ENCODE results near the gene TCF7L2. TPM values are rescaled to one million over a fixed set of nuclear protein-coding genes. Genes with fewer than 3 reads are reported as not detected.

The TCF7L2 gene
- polyA plus RNA-seq, 1 experiment: 6.3 TPM

DNA sequence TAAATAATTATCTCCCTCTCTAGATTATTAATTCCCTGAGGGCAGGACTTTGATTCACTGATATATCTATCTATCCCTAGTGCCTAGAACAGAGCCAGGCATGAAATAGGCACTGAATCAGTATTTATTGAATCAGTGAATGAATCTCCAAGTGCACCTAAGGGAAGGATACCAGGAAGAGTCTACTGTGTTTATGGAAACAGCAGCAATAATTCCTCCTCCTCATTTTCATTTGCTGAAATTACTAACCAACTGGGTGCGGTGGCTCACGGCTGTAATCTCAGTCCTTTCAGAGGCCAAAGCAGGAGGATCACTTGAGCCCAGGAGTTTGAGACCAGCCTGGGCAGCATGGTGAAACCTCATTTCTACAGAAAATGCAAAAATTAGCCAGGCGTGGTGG, 161.2 kb downstream of the TCF7L2 start:
- ChIA-PET POLR2A (no interaction called here), CTCF (interaction anchor here (0.7 to 1.4 kb wide), 5 partner anchors 15 to 635 kb away, joined by 3 to 5 read pairs (median 4); no protein-coding TSS in a partner anchor)
- Histone ChIP-seq H3K27ac (ENCODE audit: low read depth, low read length) (no peak overlapping the region), H3K9me3 (ENCODE audit: control insufficient read depth, insufficient read depth, low read length) (no peaks in the 10 kb centered on the region), H3K27me3 (ENCODE audit: control insufficient read depth, insufficient read depth, low read length) (no peaks in the 10 kb centered on the region), H3K4me3 (ENCODE audit: low read depth, low read length) (no peak overlapping the region)
- DNase-seq (ENCODE audit: low read depth, low spot score): no peak
- TF ChIP-seq, protein P1, sequence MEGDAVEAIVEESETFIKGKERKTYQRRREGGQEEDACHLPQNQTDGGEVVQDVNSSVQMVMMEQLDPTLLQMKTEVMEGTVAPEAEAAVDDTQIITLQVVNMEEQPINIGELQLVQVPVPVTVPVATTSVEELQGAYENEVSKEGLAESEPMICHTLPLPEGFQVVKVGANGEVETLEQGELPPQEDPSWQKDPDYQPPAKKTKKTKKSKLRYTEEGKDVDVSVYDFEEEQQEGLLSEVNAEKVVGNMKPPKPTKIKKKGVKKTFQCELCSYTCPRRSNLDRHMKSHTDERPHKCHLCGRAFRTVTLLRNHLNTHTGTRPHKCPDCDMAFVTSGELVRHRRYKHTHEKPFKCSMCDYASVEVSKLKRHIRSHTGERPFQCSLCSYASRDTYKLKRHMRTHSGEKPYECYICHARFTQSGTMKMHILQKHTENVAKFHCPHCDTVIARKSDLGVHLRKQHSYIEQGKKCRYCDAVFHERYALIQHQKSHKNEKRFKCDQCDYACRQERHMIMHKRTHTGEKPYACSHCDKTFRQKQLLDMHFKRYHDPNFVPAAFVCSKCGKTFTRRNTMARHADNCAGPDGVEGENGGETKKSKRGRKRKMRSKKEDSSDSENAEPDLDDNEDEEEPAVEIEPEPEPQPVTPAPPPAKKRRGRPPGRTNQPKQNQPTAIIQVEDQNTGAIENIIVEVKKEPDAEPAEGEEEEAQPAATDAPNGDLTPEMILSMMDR (IDR thresholded peaks at IDR 0.05; ENCODE audit: low read depth, low read length): no peak

DNA sequence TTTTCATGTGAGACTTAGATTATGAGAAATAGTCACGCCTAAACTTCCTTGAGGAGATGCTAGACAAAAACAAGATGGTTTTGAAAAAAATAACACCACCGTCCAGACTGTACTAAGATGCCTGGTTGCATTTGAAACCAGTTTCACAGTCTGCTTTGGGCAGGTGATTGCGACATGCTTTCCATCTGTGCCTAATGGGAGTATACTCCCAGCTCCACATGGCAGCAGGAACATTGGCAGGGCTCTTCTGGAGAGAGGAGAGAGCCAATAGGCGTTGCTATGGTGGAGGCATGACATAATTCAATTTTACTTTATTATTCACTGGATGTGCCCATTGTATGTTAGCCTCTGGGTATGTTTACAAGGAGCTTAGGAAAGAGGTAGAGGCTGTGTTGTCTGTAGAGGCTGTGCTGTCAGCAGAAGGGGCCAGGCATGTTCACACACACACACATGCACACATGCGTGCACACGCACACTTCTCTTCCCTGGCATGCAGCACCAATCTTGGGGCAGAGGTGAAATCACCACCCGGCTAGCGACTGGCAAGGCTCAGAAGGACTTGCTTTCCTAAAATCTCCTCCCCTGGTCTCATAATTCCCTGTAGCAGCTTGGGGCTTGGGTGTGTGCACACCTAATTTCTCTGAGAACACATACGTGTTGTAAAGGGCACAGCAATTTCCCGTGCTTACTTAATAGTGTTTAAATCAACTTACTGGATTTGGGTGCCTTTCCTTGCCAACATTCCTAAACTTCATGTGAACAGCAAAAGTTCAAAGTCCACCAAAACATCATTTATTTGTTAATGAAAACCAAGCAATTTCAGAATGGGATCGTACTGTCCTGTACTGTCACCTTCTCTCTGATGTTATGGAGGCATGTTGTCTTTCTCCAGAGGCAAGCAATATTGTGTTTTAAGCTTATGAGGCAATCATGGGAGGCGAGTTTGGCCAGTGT, 162.1 kb downstream of the TCF7L2 start:
- Histone ChIP-seq H3K27ac (ENCODE audit: low read depth, low read length) (no peak overlapping the region), H3K4me3 (ENCODE audit: low read depth, low read length) (no peak overlapping the region), H3K9me3 (ENCODE audit: control insufficient read depth, insufficient read depth, low read length) (no peaks in the 10 kb centered on the region), H3K27me3 (ENCODE audit: control insufficient read depth, insufficient read depth, low read length) (no peaks in the 10 kb centered on the region)
- DNase-seq (ENCODE audit: low read depth, low spot score): no peak
- POLR2A ChIA-PET: interaction anchor here (0.6 to 1.1 kb wide), 2 partner anchors 15 to 53 kb away, joined by 3 read pairs; no protein-coding TSS in a partner anchor
- CTCF ChIA-PET: interaction anchor here (0.7 to 1.4 kb wide), 2 partner anchors 14 to 15 kb away, joined by 3 to 5 read pairs; no protein-coding TSS in a partner anchor
- TF ChIP-seq, protein P1 (IDR thresholded peaks at IDR 0.05; ENCODE audit: low read depth, low read length): no peak

DNA sequence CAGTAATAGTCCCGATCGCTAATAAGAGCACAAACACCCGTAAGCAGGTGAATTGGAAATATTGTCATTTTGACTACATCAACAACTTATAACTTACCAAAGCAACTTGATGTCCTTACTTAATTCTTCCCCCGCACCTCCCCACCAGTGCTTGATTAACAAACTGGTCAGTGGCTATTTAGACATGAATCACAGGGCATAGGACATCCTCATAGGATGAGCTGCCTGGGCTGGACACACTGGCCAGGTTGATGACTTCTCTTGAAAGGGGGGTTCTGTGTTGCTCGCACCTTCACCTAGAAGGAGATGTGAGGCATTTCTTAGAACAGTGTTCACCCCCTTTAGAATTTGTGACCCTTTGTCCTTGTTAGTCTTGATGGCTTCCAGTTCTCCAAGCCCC, 163.2 kb downstream of the TCF7L2 start:
- no peaks in the 10 kb centered on the region for H3K27me3 ChIP-seq (ENCODE audit: control insufficient read depth, insufficient read depth, low read length)
- no peaks in the 10 kb centered on the region; the same call in 1 of the 2 replicates for H3K9me3 ChIP-seq (ENCODE audit: control insufficient read depth, insufficient read depth, low read length)
- ChIA-PET CTCF (no interaction called here), POLR2A (no interaction called here)
- TF ChIP-seq, protein P1 (IDR thresholded peaks at IDR 0.05; ENCODE audit: low read depth, low read length): no peak
- no peak for DNase-seq (ENCODE audit: low read depth, low spot score)
- H3K27ac ChIP-seq (ENCODE audit: low read depth, low read length): no peak overlapping the region
- no peak overlapping the region for H3K4me3 ChIP-seq (ENCODE audit: low read depth, low read length)

DNA sequence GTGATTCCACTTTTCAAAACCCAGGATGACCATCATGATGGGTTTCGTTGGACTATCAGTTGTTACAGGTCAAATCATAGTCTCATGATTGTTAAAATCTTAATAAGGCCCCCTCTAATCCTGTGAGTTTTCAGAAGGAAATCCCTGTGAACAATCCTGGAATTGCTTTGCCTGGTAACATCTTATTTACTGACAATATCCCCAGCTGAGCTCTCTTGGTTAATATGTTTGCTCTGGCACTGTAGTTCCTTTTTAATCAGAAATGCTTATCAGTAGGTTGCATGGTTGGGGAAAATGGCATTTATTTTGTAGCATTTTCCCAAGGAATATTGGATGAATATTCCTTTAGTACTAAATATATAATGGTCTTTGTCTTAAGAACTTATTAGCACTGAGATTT, 163.9 kb downstream of the TCF7L2 start:
- CTCF ChIA-PET: no interaction called here
- H3K27ac ChIP-seq (ENCODE audit: low read depth, low read length): no peak overlapping the region
- H3K9me3 ChIP-seq (ENCODE audit: control insufficient read depth, insufficient read depth, low read length): no peaks in the 10 kb centered on the region; the same call in 1 of the 2 replicates
- no peak for DNase-seq (ENCODE audit: low read depth, low spot score)
- POLR2A ChIA-PET: no interaction called here
- no peak overlapping the region for H3K4me3 ChIP-seq (ENCODE audit: low read depth, low read length)
- H3K27me3 ChIP-seq (ENCODE audit: control insufficient read depth, insufficient read depth, low read length): no peaks in the 10 kb centered on the region
- TF ChIP-seq, protein P1 (IDR thresholded peaks at IDR 0.05; ENCODE audit: low read depth, low read length): no peak

DNA sequence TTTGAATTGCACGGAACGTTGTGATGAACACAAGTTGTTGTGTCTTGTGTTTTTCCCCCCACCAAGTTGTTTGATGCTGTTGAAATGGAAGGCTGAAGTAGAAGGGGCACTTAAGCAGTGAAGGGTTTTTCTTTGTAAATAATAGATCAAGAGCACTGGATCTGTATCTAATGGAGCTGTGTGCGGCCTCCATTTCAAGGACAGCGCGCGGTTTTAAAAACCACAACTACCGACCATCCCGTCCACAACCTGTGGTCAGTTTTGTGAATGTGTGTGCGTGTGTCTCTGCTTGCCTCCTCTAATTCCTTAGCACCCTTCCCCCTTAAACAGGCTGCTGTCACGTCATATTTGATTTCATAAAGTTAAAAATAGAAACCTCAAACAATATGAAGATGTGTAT, 165.5 kb downstream of the TCF7L2 start:
- TF ChIP-seq, protein P1 (IDR thresholded peaks at IDR 0.05; ENCODE audit: low read depth, low read length): no peak
- no peak overlapping the region for H3K4me3 ChIP-seq (ENCODE audit: low read depth, low read length)
- DNase-seq (ENCODE audit: low read depth, low spot score): no peak
- H3K9me3 ChIP-seq (ENCODE audit: control insufficient read depth, insufficient read depth, low read length): no peaks in the 10 kb centered on the region; the same call in 1 of the 2 replicates
- CTCF ChIA-PET: interaction anchor here (1.5 kb wide), 1 partner anchor 11 kb away, joined by 3 read pairs; no protein-coding TSS in a partner anchor
- POLR2A ChIA-PET: interaction anchor here (0.5 kb wide), 1 partner anchor 206 kb away, joined by 4 read pairs; no protein-coding TSS in a partner anchor
- H3K27ac ChIP-seq (ENCODE audit: low read depth, low read length): no peak overlapping the region
- no peaks in the 10 kb centered on the region for H3K27me3 ChIP-seq (ENCODE audit: control insufficient read depth, insufficient read depth, low read length)
